HFFc6 (cell line): ENCODE results near the gene GALNT16. TPM values are rescaled to one million over a fixed set of nuclear protein-coding genes. Genes with fewer than 3 reads are reported as not detected.
A peak's percentile ranks its signal among the peaks of the same experiment; 100 is the strongest.

Source experiments
- DNase-seq: peaks from one replicate; pipeline ENCODE4 v3.0.0-alpha.2; 2018
- H3K27ac Mint-ChIP-seq: 2 replicates; pipeline ENCODE4 v1.8.0; 2020; ENCODE audit warnings: mild to moderate bottlenecking, mixed read lengths
- H3K27me3 Mint-ChIP-seq: 2 replicates; pipeline ENCODE4 v1.8.0; 2021; ENCODE audit warnings: mild to moderate bottlenecking, moderate library complexity, mixed read lengths; ENCODE audit not compliant: insufficient read depth
- H3K36me3 Mint-ChIP-seq: 2 replicates; pipeline ENCODE4 v1.8.0; 2021; ENCODE audit warnings: low read depth, mixed read lengths
- H3K4me1 Mint-ChIP-seq: 2 replicates; pipeline ENCODE4 v1.8.0; 2020; ENCODE audit warnings: low read depth, mixed read lengths
- H3K4me3 Mint-ChIP-seq: 2 replicates; pipeline ENCODE4 v1.8.0; 2020; ENCODE audit warnings: mild to moderate bottlenecking, moderate library complexity, mixed read lengths
- H3K9me3 Mint-ChIP-seq: 2 replicates; pipeline ENCODE4 v1.8.0; 2020; ENCODE audit warnings: mild to moderate bottlenecking, mixed read lengths
- total RNA-seq, 6 experiments: library from RNA; stranded (reverse); fragmentation: NEBNext Ultra II Directional; extraction: Animal tissue kit (Norgen Biotek cat#: 25700); gene quantifications; 2 replicates in 1 of 6; 3 replicates in 5 of 6; pipeline ENCODE4 v1.2.3, GENCODE V29; 2021
- TF ChIP-seq, protein P1 (sequence below): fragments of 200-600 bp; sonication (generic); IDR thresholded peaks from 2 replicates; pipeline ENCODE4 v1.5.0; 2021; ENCODE audit warnings: antibody characterized with exemption, mild to moderate bottlenecking

GALNT16 gene
- total RNA-seq, 6 experiments from 2014 or later = 0.11 to 0.38 (median 0.24) TPM

DNA sequence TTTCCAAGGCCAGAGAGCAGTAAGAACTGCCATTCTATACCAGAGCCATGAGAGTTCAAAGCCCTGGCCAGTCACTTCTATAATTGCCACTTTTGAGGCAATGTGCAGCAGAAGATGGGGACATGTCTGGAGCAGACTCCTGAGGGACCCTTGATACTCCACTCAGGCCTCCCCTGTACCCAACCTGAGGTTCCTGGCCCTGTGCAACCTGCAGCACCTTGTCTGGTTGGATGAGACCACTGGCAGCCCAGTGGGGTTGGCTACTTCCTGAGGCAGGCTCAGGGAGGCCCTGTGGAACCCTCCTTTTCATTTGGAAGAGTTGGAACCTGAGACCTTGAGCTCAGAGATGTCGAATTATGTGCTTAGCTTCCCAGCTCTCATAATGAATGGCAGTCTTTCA, 54.4 kb downstream of the GALNT16 start:
- Mint-ChIP-seq H3K27ac (no peak overlapping the region), H3K36me3 (0 out of 2 replicates have a peak, but pooled peaks cover 5% of the 10 kb centered on the region), H3K4me1 (peaks cover 30% of the 10 kb centered on the region), H3K4me3 (no peak overlapping the region), H3K9me3 (no peaks in the 10 kb centered on the region), H3K27me3 (peaks cover 8% of the 10 kb centered on the region)
- DNase-seq = no peak
- TF ChIP-seq, protein P1, sequence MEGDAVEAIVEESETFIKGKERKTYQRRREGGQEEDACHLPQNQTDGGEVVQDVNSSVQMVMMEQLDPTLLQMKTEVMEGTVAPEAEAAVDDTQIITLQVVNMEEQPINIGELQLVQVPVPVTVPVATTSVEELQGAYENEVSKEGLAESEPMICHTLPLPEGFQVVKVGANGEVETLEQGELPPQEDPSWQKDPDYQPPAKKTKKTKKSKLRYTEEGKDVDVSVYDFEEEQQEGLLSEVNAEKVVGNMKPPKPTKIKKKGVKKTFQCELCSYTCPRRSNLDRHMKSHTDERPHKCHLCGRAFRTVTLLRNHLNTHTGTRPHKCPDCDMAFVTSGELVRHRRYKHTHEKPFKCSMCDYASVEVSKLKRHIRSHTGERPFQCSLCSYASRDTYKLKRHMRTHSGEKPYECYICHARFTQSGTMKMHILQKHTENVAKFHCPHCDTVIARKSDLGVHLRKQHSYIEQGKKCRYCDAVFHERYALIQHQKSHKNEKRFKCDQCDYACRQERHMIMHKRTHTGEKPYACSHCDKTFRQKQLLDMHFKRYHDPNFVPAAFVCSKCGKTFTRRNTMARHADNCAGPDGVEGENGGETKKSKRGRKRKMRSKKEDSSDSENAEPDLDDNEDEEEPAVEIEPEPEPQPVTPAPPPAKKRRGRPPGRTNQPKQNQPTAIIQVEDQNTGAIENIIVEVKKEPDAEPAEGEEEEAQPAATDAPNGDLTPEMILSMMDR = no peak

DNA sequence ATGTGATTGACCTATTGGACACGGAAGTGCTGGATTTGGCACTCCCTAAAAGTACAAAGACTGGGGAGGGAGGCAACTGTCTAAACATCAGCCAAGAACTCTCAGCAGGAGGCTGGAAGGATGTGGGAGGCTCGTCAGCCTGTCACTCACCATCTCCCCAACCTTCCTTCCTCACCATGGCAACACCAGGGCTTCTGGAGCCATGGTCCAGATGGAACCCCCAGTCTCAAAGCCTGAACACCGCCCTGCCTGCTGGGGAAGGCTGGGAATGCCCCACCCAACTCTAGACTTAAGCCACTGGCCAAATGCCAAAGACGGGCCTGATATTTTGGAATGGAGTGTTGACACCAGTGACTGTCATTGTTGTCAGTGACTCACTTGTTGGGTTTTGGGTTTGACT, 55.3 kb downstream of the GALNT16 start:
- H3K4me3 Mint-ChIP-seq = no peak overlapping the region
- TF ChIP-seq, protein P1 = no peak
- no peaks in the 10 kb centered on the region for H3K9me3 Mint-ChIP-seq
- H3K27me3 Mint-ChIP-seq = peaks cover 11% of the 10 kb centered on the region
- no peak for DNase-seq
- H3K27ac Mint-ChIP-seq = no peak overlapping the region
- 0 out of 2 replicates have a peak, but pooled peaks cover 5% of the 10 kb centered on the region for H3K36me3 Mint-ChIP-seq
- H3K4me1 Mint-ChIP-seq = peaks cover 30% of the 10 kb centered on the region

DNA sequence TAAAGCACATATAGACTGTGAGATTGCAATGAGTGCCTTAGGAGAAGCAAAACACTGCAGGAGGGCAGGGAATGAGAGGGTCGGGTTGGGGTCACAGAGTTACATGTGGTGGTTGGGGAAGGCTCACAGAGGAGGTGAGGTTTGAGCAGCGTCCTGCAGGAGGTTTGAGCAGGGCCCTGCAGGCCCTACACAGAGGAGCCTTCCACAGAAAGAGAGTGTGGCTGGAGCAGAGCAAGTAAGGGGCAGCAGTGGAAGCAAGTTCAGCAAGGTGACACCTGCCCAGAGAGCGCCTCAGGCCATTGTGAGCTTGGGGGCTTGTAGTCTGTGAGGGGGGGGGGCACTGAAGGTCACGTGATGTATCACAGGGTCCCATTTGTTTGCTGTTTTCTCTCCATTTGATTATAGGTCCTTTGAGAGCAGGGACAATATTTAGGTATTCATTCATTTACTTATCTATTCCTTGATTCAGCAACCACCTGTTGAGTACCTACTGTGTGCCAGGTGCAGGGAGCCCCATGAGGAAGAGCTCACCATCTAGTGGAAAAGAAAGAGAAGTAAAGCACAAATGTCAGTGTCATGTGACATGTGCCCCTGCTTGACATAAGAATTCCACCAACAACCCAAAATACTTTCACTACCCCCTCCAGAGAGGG, 56.6 kb downstream of the GALNT16 start:
- TF ChIP-seq, protein P1 = peak; percentile 12; the same call in 1 of the 2 replicates
- Mint-ChIP-seq H3K4me1 (peaks cover 30% of the 10 kb centered on the region), H3K4me3 (no peak overlapping the region; the same call in 1 of the 2 replicates), H3K27me3 (peaks cover 5% of the 10 kb centered on the region), H3K27ac (peak overlapping the region; percentile 64), H3K9me3 (no peaks in the 10 kb centered on the region), H3K36me3 (0 out of 2 replicates have a peak, but pooled peaks cover 5% of the 10 kb centered on the region)
- no peak for DNase-seq

DNA sequence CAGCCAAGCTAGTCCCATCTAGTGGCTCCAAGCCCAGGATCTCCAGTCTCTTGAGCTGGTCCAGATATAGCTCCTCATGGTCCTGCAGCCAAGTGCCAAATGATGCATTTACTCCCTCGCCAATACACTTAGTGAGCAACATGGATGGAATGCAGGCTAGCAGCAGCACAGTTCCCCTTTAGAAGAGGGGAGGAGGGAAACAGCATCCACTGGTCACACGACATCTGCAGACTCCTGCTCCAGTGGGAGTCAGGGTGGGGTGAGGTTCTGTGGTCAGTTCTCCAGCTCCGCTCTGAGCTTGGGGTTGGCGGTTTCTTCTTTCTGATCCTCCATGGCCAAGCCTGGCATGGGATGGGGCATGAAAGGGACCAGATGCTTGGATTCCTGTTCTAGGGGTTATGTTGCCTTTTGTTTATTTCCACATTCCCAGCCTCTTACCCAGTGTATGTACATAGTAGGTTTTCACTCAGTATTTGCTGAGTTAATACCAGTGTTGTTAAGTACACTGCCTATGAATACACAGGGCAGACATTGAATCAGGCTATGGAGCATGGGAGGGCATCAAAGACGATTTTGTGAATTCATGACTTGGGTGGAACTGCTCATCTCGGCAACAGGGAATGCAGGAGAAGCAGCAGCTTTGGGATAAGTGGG, 57.3 kb downstream of the GALNT16 start:
- peak overlapping the region; percentile 21 for H3K4me3 Mint-ChIP-seq
- peaks cover 30% of the 10 kb centered on the region for H3K4me1 Mint-ChIP-seq

DNA sequence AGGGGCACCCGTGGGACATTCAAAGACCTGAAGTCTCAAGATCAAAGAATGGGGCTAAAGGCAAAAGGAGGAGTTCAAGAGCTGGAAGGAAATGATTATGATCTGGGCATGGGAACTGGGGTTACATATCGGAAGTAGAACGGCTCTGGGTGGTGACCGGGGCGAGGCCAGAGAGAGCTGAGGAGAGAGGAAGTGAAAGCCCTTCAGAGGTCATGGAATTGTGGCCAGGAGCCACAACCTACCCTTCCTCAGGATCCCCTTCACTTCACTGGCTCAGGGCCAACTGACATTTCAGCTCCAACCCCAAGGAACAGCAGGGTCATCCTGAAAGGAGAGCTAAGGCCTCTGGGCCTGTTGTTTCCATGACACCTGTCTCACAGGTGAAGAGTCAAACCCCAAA, 57.8 kb downstream of the GALNT16 start:
- Mint-ChIP-seq H3K9me3 (no peaks in the 10 kb centered on the region), H3K27ac (peak overlapping the region; percentile 64), H3K4me1 (peaks cover 30% of the 10 kb centered on the region), H3K36me3 (0 out of 2 replicates have a peak, but pooled peaks cover 5% of the 10 kb centered on the region), H3K27me3 (peaks cover 4% of the 10 kb centered on the region; the same call in 1 of the 2 replicates), H3K4me3 (peak overlapping the region; percentile 21)
- DNase-seq = no peak
- TF ChIP-seq, protein P1 = no peak

More for the DNA sequence above, 57.3 kb downstream of the GALNT16 start:
- DNase-seq = peak; percentile 95
- 0 out of 2 replicates have a peak, but pooled peaks cover 5% of the 10 kb centered on the region for H3K36me3 Mint-ChIP-seq
- H3K27ac Mint-ChIP-seq = peak overlapping the region; percentile 64
- H3K27me3 Mint-ChIP-seq = peaks cover 4% of the 10 kb centered on the region
- no peaks in the 10 kb centered on the region for H3K9me3 Mint-ChIP-seq
- TF ChIP-seq, protein P1 = no peak
